Body of pancreas (tissue), 4 donors: Measurements from ENCODE around the gene TBRG4. TPM values are rescaled to one million over a fixed set of nuclear protein-coding genes. Genes with fewer than 3 reads are reported as not detected.

Source experiments
- ATAC-seq: fragments of 150-250 bp; one replicate; pipeline ENCODE4 v1.9.1; 2016
- DNase-seq, 4 donors: peaks; one replicate each; pipeline ENCODE4 v3.0.0-alpha.2; 2019
- H3K27ac ChIP-seq, 4 donors: fragments of 200-600 bp; sonication (generic); 1 replicate in 3 of 4; 2 replicates in 1 of 4; pipeline versions ENCODE4 v1.5.1 to v1.6.1; 2016 to 2019; ENCODE audit warnings: mild to moderate bottlenecking in 1 of 4, mixed read lengths in 1 of 4, moderate library complexity in 1 of 4
- H3K27me3 ChIP-seq, 2 donors: fragments of 200-600 bp; sonication (generic); one replicate each; pipeline ENCODE4 v1.6.0; 2016; ENCODE audit warnings: mild to moderate bottlenecking in 1 of 2
- H3K36me3 ChIP-seq, 2 donors: fragments of 200-600 bp; sonication (generic); replicated peaks in 1 of 2; 2 replicates each; pipeline ENCODE4 v1.5.1; 2016; ENCODE audit warnings: low read depth in 2 of 2; ENCODE audit not compliant: insufficient read depth in 1 of 2
- H3K4me1 ChIP-seq: fragments of 200-600 bp; sonication (generic); one replicate; pipeline ENCODE4 v1.6.0; 2016
- H3K4me3 ChIP-seq, 2 donors: fragments of 200-600 bp; sonication (generic); 1 replicate in 1 of 2; 2 replicates in 1 of 2; pipeline ENCODE4 v1.5.1; 2016 to 2019
- H3K9me3 ChIP-seq, 3 donors: fragments of 200-600 bp; sonication (generic); 1 replicate in 2 of 3; 2 replicates in 1 of 3; pipeline ENCODE4 v1.5.1; 2016
- POLR2A ChIP-seq, 3 donors: fragments of 450-650 bp; IDR thresholded peaks; one replicate each; pipeline ENCODE4 v1.6.1; 2016; ENCODE audit warnings: antibody characterized with exemption in 3 of 3, mild to moderate bottlenecking in 2 of 3
- WGBS, 2 donors: methylation state at CpG; one replicate each; pipeline ENCODE4 v1.1.5; 2017; 5-methylcytosine and 5-hydroxymethylcytosine counted together
- intact Hi-C: fragments of 100-400 bp; cut with DNase I; formaldehyde crosslinking; loops from one replicate; pipeline ENCODE4 v1.15.1; 2023
- total RNA-seq, 2 donors: library from RNA; depleted of rRNA; stranded (reverse); fragments of >200 nt; gene quantifications; one replicate each; pipeline ENCODE4 v1.1.0, GENCODE V29; 2016
- TF ChIP-seq, protein P1 (sequence below), 7 experiments: fragments of 450-650 bp in 4 of 7; fragments of 200-600 bp in 3 of 7; sonication (generic) in 3 of 7; IDR thresholded peaks; one replicate each; pipeline ENCODE4 v1.5.1; 2016 to 2019; ENCODE audit warnings: antibody characterized with exemption in 7 of 7

The TBRG4 gene
- total RNA-seq, 2 donors from 2014 or later = 14.0 to 81.4 TPM

DNA sequence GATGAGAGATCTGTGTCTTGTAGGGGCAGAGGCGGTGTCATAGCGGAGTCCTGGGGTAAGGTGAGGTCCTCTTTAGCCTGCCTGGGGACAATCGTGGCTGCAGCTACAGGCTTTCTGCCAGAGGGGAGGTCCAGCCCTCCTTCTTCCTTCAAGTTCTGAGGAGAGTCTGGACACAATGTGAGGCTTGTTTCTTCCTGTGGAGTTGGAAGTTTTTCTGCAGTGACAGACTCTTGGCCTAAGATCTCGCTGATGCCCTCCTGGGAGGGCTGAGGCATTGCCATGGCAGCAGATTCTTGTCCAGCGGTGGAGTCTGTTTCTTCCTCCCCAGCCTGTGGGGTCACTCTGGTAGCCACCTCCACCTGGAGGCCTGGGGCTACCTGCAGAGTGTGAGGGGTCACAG is 27.2 kb downstream of the TBRG4 start:
- Histone ChIP-seq H3K9me3 (no peaks in the 10 kb centered on the region), H3K36me3 (no peaks in the 10 kb centered on the region), H3K27me3 (no peaks in the 10 kb centered on the region), H3K4me1 (peaks cover 7% of the 10 kb centered on the region), H3K27ac (no peak overlapping the region), H3K4me3 (no peak overlapping the region)
- ATAC-seq = no peak
- WGBS, 2 donors = 77 to 83% methylated on average over 1 to 5 of the region's 5 CpGs
- intact Hi-C loops = no loop called here
- TF ChIP-seq, protein P1, sequence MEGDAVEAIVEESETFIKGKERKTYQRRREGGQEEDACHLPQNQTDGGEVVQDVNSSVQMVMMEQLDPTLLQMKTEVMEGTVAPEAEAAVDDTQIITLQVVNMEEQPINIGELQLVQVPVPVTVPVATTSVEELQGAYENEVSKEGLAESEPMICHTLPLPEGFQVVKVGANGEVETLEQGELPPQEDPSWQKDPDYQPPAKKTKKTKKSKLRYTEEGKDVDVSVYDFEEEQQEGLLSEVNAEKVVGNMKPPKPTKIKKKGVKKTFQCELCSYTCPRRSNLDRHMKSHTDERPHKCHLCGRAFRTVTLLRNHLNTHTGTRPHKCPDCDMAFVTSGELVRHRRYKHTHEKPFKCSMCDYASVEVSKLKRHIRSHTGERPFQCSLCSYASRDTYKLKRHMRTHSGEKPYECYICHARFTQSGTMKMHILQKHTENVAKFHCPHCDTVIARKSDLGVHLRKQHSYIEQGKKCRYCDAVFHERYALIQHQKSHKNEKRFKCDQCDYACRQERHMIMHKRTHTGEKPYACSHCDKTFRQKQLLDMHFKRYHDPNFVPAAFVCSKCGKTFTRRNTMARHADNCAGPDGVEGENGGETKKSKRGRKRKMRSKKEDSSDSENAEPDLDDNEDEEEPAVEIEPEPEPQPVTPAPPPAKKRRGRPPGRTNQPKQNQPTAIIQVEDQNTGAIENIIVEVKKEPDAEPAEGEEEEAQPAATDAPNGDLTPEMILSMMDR (IDR thresholded peaks at IDR 0.05) = no peak
- TF ChIP-seq POLR2A (IDR thresholded peaks at IDR 0.05) = no peak
- no peak for DNase-seq

DNA sequence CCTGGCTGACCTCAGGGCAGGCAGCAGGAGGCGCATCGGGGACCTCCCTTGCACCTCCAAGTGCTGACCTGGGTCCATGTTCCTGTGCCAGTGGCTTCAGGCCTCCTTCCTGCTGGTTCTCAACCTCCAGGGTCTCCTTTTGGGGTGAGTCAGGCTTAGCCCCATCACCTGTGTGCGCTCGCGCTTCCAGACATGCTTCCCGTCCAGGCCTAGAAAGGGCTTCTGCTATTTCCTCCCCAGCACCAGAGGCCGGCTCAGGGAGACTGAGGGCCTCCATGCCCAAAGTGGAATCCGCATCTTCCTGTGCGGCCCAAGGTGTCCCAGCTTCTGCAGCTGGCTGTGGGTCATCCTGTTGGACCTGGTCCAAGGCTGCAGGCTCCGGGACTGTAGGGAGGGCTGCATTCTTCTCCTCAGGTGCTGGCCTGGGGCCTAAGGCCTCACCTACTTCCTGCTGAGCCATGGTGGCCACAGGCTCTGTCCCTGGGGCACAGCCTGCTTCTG is 28.6 kb downstream of the TBRG4 start:
- 76 to 93% methylated on average over 3 to 10 of the region's 10 CpGs for WGBS, 2 donors
- Histone ChIP-seq H3K36me3 (no peaks in the 10 kb centered on the region), H3K4me3 (no peak overlapping the region), H3K27me3 (no peaks in the 10 kb centered on the region), H3K9me3 (no peaks in the 10 kb centered on the region), H3K4me1 (no peaks in the 10 kb centered on the region), H3K27ac (no peak overlapping the region)
- intact Hi-C loops = no loop called here
- no peak for TF ChIP-seq POLR2A (IDR thresholded peaks at IDR 0.05)
- TF ChIP-seq, protein P1 (IDR thresholded peaks at IDR 0.05) = no peak
- ATAC-seq = no peak
- DNase-seq = no peak

DNA sequence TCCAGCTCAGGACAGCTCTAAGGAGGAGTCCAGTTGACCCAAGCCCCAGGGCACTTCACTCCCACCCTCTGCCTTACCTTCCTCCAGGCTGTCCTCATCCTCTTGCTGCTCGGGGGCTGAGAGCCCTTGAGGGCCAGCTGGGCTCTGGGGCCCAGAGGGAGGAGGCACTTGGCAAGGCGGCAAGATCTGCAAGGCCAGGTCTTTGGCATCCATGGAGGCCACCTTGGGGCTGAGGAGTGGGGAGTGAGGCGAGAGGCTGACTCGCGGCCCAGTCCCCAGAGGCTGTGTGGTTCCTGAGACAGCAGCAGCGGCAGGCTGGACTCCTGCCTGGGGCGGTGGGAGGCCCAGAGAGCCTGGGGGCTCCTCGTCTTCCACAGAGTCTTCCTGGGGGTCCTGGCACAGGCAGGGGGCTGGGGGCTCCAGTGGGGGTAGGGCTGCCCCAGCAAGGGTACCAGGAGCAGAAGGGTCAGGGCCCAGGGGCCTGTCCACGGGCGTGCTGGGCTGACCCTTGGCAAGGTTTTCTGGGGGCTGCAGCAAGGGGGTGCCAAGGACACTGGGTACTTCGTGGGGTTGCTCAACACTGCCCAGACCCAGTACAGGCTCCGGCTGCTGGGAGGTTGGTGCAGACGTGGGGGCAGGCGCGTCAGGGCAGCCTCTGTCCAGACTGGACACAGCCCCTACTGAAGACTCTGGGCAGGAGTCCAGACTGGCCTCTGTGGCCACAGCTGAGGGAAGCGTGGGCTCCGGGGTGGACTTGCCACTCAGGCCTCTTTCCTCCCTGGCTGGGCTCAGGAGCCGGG is 29.3 kb downstream of the TBRG4 start:
- H3K27ac ChIP-seq = no peak overlapping the region
- WGBS, 2 donors = 76 to 89% methylated on average over 9 to 17 of the region's 18 CpGs

DNA sequence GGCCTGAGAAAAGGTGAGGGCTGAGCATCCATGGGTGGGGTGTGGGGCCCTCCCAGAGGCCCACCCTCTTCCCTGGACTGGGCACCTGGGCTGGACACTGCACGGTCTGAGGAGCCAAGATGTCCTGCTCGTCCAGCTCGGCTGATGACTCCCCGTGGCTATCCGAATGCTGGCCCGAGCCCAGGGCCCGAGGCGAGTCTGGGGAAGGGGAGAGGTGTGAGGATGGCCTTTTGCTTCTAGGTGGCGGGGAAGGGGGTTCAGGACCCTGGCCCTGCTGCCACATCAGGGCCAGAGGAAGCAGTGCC is 29.9 kb downstream of the TBRG4 start:
- no peak for TF ChIP-seq POLR2A (IDR thresholded peaks at IDR 0.05)
- TF ChIP-seq, protein P1 (IDR thresholded peaks at IDR 0.05) = no peak
- intact Hi-C loops = no loop called here
- H3K9me3 ChIP-seq = no peaks in the 10 kb centered on the region
- no peaks in the 10 kb centered on the region for H3K36me3 ChIP-seq
- H3K27me3 ChIP-seq = no peaks in the 10 kb centered on the region
- 90% methylated on average over 9 of the region's 9 CpGs; no CpG with 5 or more reads in 1 of the 2 donors for WGBS, 2 donors
- no peak overlapping the region for H3K27ac ChIP-seq
- no peaks in the 10 kb centered on the region for H3K4me1 ChIP-seq
- DNase-seq (no peak), ATAC-seq (no peak)
- H3K4me3 ChIP-seq = no peak overlapping the region

More for the DNA sequence above, 29.3 kb downstream of the TBRG4 start:
- H3K9me3 ChIP-seq = no peaks in the 10 kb centered on the region
- no peak for TF ChIP-seq POLR2A (IDR thresholded peaks at IDR 0.05)
- TF ChIP-seq, protein P1 (IDR thresholded peaks at IDR 0.05) = no peak
- no peaks in the 10 kb centered on the region for H3K4me1 ChIP-seq
- DNase-seq (no peak), ATAC-seq (no peak)
- no peaks in the 10 kb centered on the region for H3K27me3 ChIP-seq
- intact Hi-C loops = no loop called here
- H3K4me3 ChIP-seq = no peak overlapping the region
- no peaks in the 10 kb centered on the region for H3K36me3 ChIP-seq
